HepG2 (cell line): Measurements from ENCODE around the gene CPE. TPM values are rescaled to one million over a fixed set of nuclear protein-coding genes. Genes with fewer than 3 reads are reported as not detected.
A peak's percentile ranks its signal among the peaks of the same experiment; 100 is the strongest.

Experiments used
- CREB1 ChIP-seq, 2 experiments: fragments of 450-650 bp in 1 of 2; IDR thresholded peaks; 2 replicates each; pipeline ENCODE4 v1.6.1; 2016 to 2017; ENCODE audit warnings: control low read depth in 1 of 2, mild to moderate bottlenecking in 1 of 2, missing compliant biosample characterization in 1 of 2, missing genetic modification characterization in 1 of 2
- DR1 ChIP-seq: sonication (generic); formaldehyde crosslinking; IDR thresholded peaks from 2 replicates; pipeline ENCODE4 v1.8.0; 2021; ENCODE audit warnings: mild to moderate bottlenecking, missing genetic modification reagents, inconsistent platforms
- ERF ChIP-seq: IDR thresholded peaks from 2 replicates; pipeline ENCODE4 v1.6.1; 2018; ENCODE audit warnings: missing biosample characterization, missing genetic modification reagents
- GABPA ChIP-seq, 2 experiments: IDR thresholded peaks; 2 replicates each; pipeline ENCODE4 v1.6.1; 2011 to 2016; ENCODE audit warnings: low read depth in 2 of 2, low read length in 1 of 2, missing biosample characterization in 1 of 2, missing genetic modification characterization in 1 of 2
- GATAD1 ChIP-seq: IDR thresholded peaks from 2 replicates; pipeline ENCODE4 v1.6.1; 2016; ENCODE audit warnings: missing genetic modification reagents, missing compliant biosample characterization
- KDM2A ChIP-seq: sonication (generic); formaldehyde crosslinking; IDR thresholded peaks from 2 replicates; pipeline ENCODE4 v1.4.0; 2020; ENCODE audit warnings: low read depth, missing genetic modification reagents, borderline replicate concordance
- NCOA5 ChIP-seq: sonication (generic); formaldehyde crosslinking; IDR thresholded peaks from 2 replicates; pipeline ENCODE4 v1.4.0; 2020; ENCODE audit warnings: missing genetic modification reagents
- POGK ChIP-seq: sonication (generic); formaldehyde crosslinking; conservative IDR thresholded peaks from 2 replicates; pipeline ENCODE4 v1.8.0; 2022; ENCODE audit warnings: mild to moderate bottlenecking, moderate library complexity, missing genetic modification reagents
- POLR2AphosphoS2 ChIP-seq: IDR thresholded peaks from 2 replicates; pipeline ENCODE4 v1.6.1; 2011; ENCODE audit warnings: low read depth, low read length, improper control_type of control experiment
- POLR2G ChIP-seq: fragments of 200-400 bp; formaldehyde crosslinking; IDR thresholded peaks from 2 replicates; pipeline ENCODE4 v1.6.1; 2018; ENCODE audit warnings: mild to moderate bottlenecking, low read depth, low read length, moderate library complexity
- SALL1 ChIP-seq: sonication (generic); formaldehyde crosslinking; IDR thresholded peaks from 2 replicates; pipeline ENCODE4 v1.8.0; 2022; ENCODE audit warnings: mild to moderate bottlenecking, missing genetic modification reagents
- SMC3 ChIP-seq: IDR thresholded peaks from 2 replicates; pipeline ENCODE4 v1.6.1; 2011; ENCODE audit warnings: low read length, improper control_type of control experiment
- STAG1 ChIP-seq: sonication (generic); formaldehyde crosslinking; IDR thresholded peaks from 2 replicates; pipeline ENCODE4 v1.4.0; 2020; ENCODE audit warnings: missing genetic modification reagents
- TARDBP ChIP-seq: sonication (generic); formaldehyde crosslinking; IDR thresholded peaks from 2 replicates; pipeline ENCODE4 v1.8.0; 2022; ENCODE audit warnings: mild to moderate bottlenecking, missing genetic modification reagents
- UBTF ChIP-seq: sonication (generic); formaldehyde crosslinking; IDR thresholded peaks from 2 replicates; pipeline ENCODE4 v1.4.0; 2020; ENCODE audit warnings: mild to moderate bottlenecking, missing genetic modification reagents
- ZC3H13 ChIP-seq: sonication (generic); formaldehyde crosslinking; IDR thresholded peaks from 2 replicates; pipeline ENCODE4 v1.8.1; 2023; ENCODE audit warnings: mild to moderate bottlenecking, missing genetic modification reagents, moderate library complexity
- ZNF253 ChIP-seq: sonication (generic); formaldehyde crosslinking; IDR thresholded peaks from 2 replicates; pipeline ENCODE4 v1.8.0; 2022; ENCODE audit warnings: mild to moderate bottlenecking, missing genetic modification reagents, borderline replicate concordance
- ZNF264 ChIP-seq: sonication (generic); formaldehyde crosslinking; IDR thresholded peaks from 2 replicates; pipeline ENCODE4 v1.4.0; 2020; ENCODE audit warnings: missing genetic modification reagents
- ZNF367 ChIP-seq: sonication (generic); formaldehyde crosslinking; IDR thresholded peaks from 2 replicates; pipeline ENCODE4 v1.4.0; 2020; ENCODE audit warnings: missing genetic modification reagents, borderline replicate concordance
- ZSCAN21 ChIP-seq: sonication (generic); formaldehyde crosslinking; IDR thresholded peaks from 2 replicates; pipeline ENCODE4 v1.8.0; 2022; ENCODE audit warnings: mild to moderate bottlenecking, missing genetic modification reagents, moderate library complexity, borderline replicate concordance
- polyA plus RNA-seq, 8 experiments: library from polyadenylated mRNA; depleted of rRNA in 3 of 8; stranded (reverse) in 7 of 8; unstranded in 1 of 8; fragments of >200 nt; fragmentation: Illumina TruSeq in 4 of 8; extraction: Trizol in 4 of 8; gene quantifications; 2 replicates each; pipeline versions ENCODE4 v1.2.1 to v1.2.3, GENCODE V29; 2011 to 2016; ENCODE audit warnings: low read depth in 4 of 8, missing spikeins in 1 of 8, mixed read lengths in 1 of 8; ENCODE audit not compliant: insufficient read depth in 1 of 8
- total RNA-seq, 5 experiments: library from RNA; depleted of rRNA; stranded (reverse); fragments of >200 nt; fragmentation: Illumina TruSeq; extraction: Trizol; gene quantifications; 2 replicates each; pipeline ENCODE4 v1.2.3, GENCODE V29; 2016; ENCODE audit warnings: low read depth in 1 of 5
- TF ChIP-seq, protein P1 (sequence below): sonication (generic); formaldehyde crosslinking; IDR thresholded peaks from 2 replicates; pipeline ENCODE4 v1.4.0; 2020; ENCODE audit warnings: missing genetic modification reagents
- TF ChIP-seq, protein P2 (sequence below): sonication (generic); formaldehyde crosslinking; IDR thresholded peaks from 2 replicates; pipeline ENCODE4 v1.5.0; 2020; ENCODE audit warnings: missing genetic modification reagents, mild to moderate bottlenecking, borderline replicate concordance

Gene CPE
- total and polyA plus RNA-seq, 2 of the 13 experiments (the other 11 are each of a cell fraction or from before 2014, with no cell fraction given) = 268 to 852 TPM

- TF ChIP-seq, protein P1, sequence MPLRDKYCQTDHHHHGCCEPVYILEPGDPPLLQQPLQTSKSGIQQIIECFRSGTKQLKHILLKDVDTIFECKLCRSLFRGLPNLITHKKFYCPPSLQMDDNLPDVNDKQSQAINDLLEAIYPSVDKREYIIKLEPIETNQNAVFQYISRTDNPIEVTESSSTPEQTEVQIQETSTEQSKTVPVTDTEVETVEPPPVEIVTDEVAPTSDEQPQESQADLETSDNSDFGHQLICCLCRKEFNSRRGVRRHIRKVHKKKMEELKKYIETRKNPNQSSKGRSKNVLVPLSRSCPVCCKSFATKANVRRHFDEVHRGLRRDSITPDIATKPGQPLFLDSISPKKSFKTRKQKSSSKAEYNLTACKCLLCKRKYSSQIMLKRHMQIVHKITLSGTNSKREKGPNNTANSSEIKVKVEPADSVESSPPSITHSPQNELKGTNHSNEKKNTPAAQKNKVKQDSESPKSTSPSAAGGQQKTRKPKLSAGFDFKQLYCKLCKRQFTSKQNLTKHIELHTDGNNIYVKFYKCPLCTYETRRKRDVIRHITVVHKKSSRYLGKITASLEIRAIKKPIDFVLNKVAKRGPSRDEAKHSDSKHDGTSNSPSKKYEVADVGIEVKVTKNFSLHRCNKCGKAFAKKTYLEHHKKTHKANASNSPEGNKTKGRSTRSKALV = peak; percentile 50; the same call in 1 of the 2 replicates
- TF ChIP-seq POGK (CRISPR knock-in tag) (no peak), GABPA (IDR thresholded peaks at IDR 0.05; ENCODE audit: low read depth, low read length) (no peak), GABPA (CRISPR knock-in tag; IDR thresholded peaks at IDR 0.05; ENCODE audit: low read depth) (peak; percentile 7; the same call in 1 of the 2 replicates), ZNF253 (CRISPR knock-in tag) (no peak), ZNF264 (CRISPR knock-in tag) (0 out of 2 replicates have a peak, but pooled peaks have one; percentile 25), STAG1 (CRISPR knock-in tag) (peak; percentile 77), SMC3 (peak; percentile 53), ZNF367 (CRISPR knock-in tag) (peak; percentile 47; the same call in 1 of the 2 replicates), ERF (CRISPR knock-in tag) (0 out of 2 replicates have a peak, but pooled peaks have one; percentile 35), NCOA5 (peak; percentile 97), ZSCAN21 (CRISPR knock-in tag) (0 out of 2 replicates have a peak, but pooled peaks have one; percentile 68), POLR2G (peak; percentile 77), SALL1 (peak; percentile 22; the same call in 1 of the 2 replicates), KDM2A (CRISPR knock-in tag) (peak; percentile 37; the same call in 1 of the 2 replicates), POLR2AphosphoS2 (peak; percentile 27; the same call in 1 of the 2 replicates), ZC3H13 (CRISPR knock-in tag) (peak; percentile 55; the same call in 1 of the 2 replicates), DR1 (no peak), TARDBP (CRISPR knock-in tag) (0 out of 2 replicates have a peak, but pooled peaks have one; percentile 55), UBTF (CRISPR knock-in tag) (no peak), CREB1 (IDR thresholded peaks at IDR 0.05) (no peak), CREB1 (CRISPR knock-in tag; IDR thresholded peaks at IDR 0.05) (peak; percentile 23; the same call in 1 of the 2 replicates), GATAD1 (no peak)
- TF ChIP-seq, protein P2, sequence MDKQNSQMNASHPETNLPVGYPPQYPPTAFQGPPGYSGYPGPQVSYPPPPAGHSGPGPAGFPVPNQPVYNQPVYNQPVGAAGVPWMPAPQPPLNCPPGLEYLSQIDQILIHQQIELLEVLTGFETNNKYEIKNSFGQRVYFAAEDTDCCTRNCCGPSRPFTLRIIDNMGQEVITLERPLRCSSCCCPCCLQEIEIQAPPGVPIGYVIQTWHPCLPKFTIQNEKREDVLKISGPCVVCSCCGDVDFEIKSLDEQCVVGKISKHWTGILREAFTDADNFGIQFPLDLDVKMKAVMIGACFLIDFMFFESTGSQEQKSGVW = no peak
Observed at GRCh38 chr4:165343353-165344191, 35.2 kb upstream of the CPE start (continued).
